ENCODE data around the gene CCER1. TPM values are rescaled to one million over a fixed set of nuclear protein-coding genes. Genes with fewer than 3 reads are reported as not detected.
A peak's percentile ranks its signal among the peaks of the same experiment; 100 is the strongest.

CCER1 gene
- polyA plus RNA-seq, 3 donors, result not detected

DNA sequence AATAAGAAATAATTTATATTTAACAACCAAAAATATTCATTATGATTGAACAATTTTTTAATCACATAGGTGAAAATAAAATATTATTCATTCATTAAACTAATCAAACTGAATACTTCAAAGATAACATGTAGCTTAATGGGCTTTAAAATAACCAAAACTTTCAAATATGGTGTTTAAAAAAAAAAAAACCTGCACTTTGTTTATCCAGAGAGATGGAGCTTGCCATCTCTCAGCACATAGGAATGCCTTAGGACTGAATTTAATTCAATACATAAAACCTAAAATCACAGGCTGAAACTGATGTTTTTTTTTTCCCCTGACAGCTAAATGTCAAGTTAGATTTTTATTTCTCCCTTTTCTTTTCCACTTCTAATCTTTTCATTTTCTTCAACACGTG is 14.4 kb upstream of the CCER1 start:
- no peak for DNase-seq (ENCODE audit: low read depth in 3 of 3, low spot score in 2 of 3)

DNA sequence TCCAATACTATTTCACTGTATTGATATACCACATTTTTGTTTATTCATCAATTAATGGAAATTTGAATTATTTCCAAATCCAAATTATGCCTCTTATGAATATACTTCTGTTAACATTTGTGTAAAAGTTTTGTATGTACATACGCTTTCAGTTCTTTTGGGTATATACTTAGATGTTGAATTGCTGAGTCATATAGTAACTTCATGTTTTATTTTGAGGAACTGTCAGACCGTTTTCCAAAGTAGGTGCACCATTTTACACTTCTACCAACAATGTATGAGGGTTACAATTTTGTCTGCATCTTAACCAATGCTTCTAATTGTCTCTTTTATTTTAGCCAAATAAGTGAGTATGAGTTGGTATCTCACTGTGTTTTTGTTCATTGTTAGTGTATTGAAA is 10.2 kb upstream of the CCER1 start:
- DNase-seq (ENCODE audit: low read depth in 3 of 3, low spot score in 2 of 3), result no peak

DNA sequence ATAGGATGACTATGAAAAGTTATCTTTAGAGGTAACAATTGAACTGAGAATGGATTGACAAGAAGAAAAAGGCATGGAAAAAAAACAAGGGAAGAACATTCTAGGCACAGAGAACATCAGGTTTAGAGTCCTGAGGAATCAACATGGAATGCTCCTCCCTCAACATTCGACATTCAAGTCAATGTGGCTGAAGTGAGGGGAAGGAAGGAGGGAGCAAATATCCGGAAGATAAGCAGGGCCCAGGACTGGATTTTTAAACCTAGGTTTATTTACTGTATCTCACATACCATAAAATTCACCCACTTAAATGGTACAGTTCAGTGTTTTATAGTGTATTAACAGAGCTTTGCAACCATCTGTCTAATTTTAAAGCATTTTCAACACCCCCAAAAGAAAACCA is 9.6 kb upstream of the CCER1 start:
- DNase-seq (ENCODE audit: low read depth in 3 of 3, low spot score in 2 of 3), result no peak

DNA sequence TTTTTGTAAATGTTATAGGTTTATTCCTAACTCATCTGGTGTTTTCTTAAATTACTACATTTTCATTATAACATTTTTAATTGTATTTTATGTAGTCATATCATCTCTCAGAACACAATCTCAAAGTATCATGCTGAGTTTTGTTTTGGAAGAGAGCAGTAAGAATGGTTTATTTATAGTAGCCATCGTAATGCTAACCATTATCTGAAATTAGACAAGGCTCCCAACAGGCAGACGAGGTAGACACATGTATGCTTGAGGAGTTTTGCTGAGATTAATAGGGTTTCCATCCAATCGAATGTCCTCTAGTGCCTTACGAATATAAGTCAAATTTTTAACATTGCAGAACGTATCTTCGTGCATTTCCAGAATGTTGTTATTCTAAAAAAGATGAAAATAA is 9.0 kb upstream of the CCER1 start:
- DNase-seq (ENCODE audit: low read depth in 3 of 3, low spot score in 2 of 3), result no peak

DNA sequence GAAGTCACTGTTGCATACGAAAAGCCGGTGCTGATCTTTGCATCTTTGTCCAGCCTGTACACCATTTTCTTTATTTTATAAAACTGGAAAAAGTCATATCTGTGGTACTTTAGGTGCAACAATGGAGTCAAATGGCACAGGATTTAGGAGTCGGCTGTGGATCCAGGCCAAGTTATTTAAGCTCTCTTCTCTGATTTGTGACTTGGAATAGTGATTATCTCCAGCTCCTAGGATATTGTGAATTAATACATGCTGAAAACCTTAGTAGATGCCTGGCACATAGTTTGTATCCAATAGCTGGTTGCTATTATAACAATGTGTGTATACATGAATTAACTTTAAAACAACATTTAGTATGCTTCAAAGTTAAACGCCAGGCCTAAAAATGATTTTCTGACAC is 6.2 kb upstream of the CCER1 start:
- DNase-seq (ENCODE audit: low read depth in 3 of 3, low spot score in 2 of 3), result no peak

DNA sequence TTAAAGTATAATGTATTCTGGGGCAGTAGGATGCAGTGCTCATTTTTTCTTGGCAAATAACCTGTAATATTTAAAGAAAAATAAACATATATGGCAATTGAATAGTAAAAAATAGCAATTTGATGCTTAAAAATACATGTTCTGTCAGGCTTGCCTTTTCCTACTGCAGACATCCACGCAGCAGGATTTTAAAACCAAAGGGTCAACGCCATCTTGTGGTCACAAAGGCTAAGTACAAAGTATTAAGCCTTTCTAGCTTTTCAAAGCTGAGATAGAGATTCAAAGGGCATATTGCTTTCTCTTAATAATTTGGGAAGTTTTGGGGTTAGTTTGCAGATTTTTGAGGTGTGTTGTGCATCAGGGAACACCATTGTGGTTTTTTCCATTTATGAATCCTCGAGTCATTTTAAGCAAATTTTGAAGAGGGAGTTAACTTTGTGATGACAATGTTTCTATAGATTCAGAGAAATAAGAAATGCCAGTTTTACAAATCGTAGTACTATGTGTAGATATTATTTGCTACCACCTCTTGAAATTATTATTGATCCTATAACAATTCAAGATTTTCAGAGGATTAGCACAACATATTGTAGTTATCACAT is 4.7 kb upstream of the CCER1 start:
- peak in 2 of 3 donors; percentile 31 to 45 for DNase-seq (ENCODE audit: low read depth in 3 of 3, low spot score in 2 of 3)

DNA sequence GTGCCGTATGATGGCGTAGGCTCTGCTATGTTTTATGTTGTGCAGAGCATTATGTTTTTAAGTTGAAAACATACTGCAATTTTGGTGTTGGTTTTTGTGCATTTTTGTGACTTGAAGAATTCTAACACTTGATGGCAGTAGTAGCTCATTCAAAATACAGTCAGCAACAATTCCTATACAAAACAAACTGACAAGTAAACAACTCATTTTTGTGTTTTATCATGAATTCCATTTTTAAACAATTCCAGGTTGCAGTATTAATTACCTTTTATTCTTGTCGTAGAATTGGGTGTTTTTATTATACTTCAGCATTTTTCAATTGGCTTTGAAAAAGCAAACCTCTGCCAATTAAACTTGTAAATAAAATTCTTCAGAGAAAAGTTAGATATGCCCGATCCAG is 4.1 kb upstream of the CCER1 start:
- DNase-seq (ENCODE audit: low read depth in 3 of 3, low spot score in 2 of 3), result no peak

DNA sequence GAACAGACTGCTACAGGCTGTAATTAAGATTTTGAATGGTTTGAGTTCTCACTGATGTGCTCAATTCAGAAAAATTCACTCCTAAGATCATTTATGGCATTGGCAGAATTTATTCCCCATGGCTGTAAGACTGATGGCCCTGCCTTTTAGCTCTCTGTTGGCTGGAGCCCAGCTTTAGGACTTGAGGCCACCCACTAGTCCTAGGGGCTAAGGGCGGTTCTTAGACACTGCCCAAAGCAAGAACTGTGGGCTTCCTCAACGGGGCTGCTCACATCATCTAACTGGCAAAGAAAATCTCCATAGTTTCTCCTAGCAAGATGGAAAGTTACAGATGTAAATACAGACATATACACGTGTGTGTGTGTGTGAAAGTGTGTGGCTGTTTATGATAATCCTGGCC is 3.4 kb upstream of the CCER1 start:
- DNase-seq (ENCODE audit: low read depth in 3 of 3, low spot score in 2 of 3), result no peak

DNA sequence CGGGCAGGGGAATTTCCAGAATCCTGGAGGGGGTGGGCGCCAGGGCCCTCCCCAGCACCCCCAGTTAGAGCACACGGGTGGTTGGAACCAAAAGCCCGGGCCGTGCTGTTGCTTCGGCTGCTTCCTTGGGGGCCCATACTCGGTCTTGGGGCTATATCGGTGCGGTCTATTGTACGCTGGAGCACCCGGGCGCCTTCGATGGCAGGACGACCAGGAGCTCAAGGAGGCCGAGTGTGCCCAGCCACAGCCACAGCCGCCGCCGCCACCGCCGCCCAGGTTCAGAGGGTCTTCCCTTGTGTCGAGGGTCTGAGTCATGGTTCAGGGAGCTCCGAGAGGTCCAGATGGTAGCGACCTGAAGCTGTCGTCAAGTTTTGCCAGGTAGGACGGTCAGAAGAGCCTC is 548 bp downstream of the CCER1 start:
- no peak for DNase-seq (ENCODE audit: low read depth in 3 of 3, low spot score in 2 of 3)

DNA sequence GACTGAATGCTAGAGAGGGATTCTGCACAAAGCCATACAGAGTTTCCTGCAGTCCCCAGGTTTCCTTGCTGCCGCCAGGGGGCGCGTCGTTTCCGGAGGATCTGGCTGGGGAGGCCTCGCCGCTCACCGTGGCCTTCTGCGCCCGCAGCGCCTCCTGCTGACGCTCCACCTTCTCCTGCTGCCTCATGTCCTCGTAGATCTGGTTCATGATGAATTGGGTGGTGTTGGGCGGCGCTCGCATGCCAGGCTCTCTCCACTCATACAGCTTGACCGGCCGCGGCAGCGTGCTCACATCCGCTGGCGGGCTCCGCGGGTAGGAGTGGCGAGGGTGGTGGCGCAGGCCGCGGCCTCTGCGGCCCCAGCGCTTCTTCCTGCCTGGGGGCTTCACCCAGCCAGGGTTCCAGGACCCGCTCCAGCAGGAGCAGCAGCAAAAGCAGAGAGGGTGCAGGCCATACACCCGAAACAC is 987 bp downstream of the CCER1 start:
- DNase-seq (ENCODE audit: low read depth in 3 of 3, low spot score in 2 of 3), result no peak

DNA sequence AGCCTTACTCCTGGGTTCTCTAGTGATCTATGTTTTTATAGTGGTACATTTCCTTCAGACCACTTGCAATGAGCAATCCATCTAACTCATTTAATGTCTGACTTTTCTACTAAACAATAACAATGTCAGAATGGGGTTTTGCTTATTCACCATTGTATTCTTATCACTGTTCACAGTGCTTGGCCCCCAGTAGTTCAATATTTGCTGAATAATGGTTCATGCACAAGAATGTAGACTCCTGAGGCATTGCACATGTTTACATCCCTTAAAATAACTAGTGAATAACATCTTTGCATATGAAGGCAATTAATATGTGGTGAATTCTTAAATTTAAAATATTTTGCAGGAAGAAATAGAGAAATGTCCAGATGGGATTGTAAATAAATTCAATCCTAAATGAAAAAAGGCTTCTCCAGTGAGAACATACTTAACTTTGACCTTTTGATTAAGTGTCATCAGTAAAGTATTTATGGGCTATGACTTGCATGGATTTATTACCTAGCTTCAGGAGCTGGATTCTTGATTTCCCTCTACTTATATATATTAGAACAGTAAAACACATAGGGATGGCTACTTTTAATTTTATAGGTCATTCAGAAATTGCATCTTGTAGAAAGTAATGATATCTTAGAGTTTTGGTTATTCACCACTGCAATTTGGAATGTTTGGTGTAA is 3.4 kb downstream of the CCER1 start:
- no peak for DNase-seq (ENCODE audit: low read depth in 3 of 3, low spot score in 2 of 3)

DNA sequence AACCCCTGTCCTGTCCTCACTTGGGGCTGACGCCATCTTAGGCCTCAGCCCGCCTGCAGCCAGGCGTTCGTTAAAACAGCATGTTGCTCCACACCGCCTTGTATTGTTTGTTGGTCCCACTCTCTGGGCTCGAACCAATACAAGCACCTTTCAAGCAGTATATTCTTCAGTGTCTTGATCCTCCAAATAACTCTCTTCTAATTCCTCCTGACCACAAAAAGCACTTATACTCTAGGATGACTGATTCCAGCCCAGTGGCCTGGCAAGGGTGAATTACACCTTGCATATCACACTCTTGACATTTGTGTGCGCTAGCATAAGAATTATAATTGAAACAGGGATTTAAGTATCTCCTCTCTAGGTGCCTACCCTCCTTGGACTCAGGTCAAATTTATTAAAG is 7.1 kb downstream of the CCER1 start:
- DNase-seq (ENCODE audit: low read depth in 3 of 3, low spot score in 2 of 3), result no peak

DNA sequence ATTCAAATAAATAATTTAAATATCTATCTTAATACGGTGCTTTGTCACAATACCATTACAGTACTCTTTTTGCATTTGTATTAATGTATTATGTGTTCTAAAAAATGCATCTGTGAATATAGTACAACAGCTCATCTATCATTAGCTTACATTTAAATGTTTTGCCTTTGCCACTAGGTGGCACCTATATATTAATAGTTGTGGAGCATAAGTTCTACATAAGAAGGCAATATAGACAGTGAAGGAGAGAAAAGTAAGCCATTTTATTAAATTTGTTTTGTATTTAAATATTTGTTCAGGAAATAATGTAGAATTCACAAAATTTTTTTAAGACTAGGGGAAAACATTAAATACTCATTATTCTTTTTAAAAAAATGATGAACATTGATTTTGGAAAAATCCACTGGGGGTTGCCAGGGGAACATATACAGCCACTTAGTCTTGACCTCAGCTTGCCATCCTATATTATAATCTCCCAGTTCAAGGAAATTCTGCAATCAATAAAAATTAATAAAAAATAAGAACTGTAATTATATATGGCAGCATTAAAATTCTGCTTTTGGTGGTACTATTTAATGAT is 9.8 kb downstream of the CCER1 start:
- no peak for DNase-seq (ENCODE audit: low read depth in 3 of 3, low spot score in 2 of 3)

DNA sequence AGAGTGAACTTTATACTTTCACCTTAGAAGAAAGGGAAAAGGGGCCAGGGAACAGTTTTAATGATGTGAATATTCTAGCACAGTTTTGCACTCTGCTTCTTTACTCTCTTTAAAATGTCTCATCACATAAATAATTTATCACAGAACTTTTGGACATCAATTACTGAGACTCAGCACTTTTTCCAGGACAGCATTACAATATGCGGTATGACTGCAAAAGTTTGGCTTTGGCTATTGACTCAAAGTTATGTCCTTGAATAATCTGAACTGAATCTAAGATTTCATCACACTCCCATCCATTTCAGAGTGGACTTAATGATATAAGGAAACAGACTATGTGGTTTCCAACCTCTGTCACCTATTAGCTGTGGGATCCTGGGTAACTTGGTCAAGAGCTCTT is 11.7 kb downstream of the CCER1 start:
- DNase-seq (ENCODE audit: low read depth in 3 of 3, low spot score in 2 of 3), result no peak

DNA sequence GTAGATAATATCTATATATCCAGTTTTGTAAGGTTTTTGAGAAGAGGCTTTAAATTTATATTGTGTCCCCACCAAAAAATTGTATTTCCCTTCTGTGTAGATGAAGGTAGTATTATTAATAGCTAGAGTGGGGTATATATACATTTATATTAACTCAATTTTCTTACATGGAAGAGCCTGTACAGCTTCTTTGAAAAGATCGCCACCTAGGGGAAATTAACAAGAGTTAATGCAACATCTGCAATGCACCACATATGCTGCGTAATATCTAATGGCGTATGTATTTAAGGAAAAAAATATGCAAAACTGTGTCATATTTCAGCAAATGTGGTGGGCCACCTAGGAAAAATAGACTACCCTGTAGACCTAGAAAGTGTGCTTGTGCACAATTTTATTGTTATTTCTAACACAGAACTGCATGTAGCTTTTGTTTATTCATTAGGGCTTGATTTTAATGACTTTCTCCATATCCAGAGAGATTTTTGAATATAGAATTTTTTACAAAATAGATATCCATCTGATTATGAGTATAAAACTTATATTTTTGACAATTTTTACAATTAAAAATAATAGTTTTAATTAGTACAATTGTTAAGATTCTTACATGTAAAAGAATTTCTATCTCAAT is 14.0 kb downstream of the CCER1 start:
- DNase-seq (ENCODE audit: low read depth in 3 of 3, low spot score in 2 of 3), result no peak

DNA sequence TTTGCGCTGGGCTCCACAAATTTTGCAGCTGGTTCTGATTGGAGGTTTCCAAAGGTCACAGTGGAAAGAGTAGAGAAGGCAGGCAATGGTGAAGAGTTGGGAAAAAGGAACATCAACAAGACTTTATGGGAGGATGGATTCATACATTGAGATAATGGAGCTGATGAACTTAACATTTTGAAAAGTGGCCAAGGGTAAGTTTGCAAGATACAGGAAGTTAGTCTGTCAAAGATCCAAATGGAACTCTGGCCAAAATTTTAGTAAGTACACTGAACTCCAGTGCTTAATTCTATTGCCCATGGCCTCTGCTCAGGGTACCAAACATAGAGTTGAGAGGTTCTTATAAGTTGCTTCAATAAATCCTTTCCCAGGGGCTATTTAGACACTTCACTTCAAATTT is 15.6 kb downstream of the CCER1 start:
- DNase-seq (ENCODE audit: low read depth in 3 of 3, low spot score in 2 of 3), result no peak

DNA sequence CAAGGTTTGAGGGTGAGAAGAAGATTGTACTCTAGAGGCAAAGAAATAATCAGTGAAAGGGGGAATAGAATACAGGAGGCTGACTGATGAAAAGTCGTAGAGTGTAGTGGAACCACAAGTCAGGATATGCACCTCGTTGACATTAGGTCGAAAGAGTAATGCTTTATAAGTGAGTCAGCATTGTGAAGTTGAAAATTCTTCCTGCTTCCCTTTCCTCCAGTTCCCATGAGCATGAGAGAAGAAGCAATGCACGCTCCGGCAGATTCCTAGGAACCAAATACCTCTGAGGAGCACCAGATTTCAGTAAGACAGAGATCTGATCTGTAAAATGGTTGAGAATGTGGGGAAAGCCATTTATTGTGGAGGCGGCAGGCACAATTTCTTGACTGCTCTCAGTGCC is 16.5 kb downstream of the CCER1 start:
- no peak for DNase-seq (ENCODE audit: low read depth in 3 of 3, low spot score in 2 of 3)

DNA sequence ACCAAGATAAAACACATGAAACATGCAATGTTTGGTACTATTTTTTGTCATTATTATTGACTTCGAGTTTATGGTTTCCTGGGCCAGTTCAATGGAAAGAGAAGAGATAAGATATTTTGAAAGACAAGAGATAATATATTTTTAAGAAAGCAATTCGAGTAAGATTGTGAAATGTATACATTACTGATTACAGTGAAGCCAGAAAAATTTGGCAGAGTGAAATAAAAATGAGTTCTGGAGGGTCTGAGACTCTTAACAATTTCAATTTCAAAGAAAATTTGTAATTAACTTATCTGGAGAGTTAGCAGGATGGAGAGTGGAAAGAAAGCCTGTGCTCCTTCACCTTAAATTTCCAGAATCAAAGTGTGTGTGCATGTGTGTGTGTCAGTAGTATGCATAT is 17.3 kb downstream of the CCER1 start:
- DNase-seq (ENCODE audit: low read depth in 3 of 3, low spot score in 2 of 3), result no peak

DNA sequence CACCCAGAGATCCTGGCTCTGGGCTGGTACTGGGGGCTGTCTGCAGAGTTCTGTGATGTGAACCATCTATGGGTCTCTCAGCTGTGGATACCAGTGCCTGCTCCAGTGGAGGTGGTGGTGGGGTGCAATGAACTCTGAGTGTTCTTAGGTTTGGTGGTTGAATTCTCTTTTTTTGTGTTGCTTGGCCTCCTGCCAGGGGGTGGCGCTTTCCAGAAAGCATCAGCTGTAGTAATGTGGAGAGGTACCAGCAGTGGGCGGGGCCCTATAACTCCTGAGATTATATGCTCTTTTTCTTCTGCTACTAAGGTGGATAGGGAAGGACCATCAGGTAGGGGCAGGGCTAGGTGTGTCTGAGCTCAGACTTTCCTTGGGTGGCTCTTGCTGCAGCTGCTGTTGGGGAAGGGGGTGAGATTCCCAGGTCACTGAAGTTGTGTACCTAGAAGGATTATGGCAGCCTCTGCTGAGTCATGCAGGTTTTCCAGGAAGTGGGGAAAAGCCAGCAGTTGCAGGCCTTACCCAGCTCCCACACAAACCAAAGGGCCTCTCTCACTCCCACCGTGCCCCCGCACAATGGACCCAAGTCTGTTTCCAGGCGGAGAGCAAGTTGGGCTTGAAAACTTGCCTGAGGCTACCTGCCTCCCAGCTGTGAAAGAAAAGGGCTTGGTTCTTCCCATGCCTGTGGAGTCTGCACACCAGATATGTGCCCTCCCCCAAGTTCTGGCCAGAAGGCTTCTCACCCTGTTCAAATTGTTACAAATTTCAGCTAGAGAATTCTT is 18.6 kb downstream of the CCER1 start:
- no peak for DNase-seq (ENCODE audit: low read depth in 3 of 3, low spot score in 2 of 3)

DNA sequence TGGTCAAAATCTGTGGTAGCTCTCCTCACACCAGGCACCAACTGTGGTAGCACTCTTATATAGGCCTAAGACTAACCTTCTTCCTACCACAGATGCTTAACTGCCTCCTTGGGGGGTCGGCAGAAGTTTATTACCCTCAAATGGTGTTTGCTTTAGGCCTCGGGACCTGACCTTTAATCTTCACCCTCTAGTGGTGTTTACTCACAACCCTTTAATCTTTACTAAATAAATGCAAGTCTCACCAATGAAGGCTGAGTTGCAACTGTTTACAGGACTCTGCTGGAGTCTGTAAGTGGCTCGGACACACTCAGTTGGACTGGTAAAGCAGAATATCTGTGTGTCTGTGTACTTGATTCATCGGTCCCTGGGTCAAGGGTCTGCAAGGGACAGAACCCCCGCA is 29.4 kb downstream of the CCER1 start:
- DNase-seq (ENCODE audit: low read depth in 3 of 3, low spot score in 2 of 3), result no peak

DNA sequence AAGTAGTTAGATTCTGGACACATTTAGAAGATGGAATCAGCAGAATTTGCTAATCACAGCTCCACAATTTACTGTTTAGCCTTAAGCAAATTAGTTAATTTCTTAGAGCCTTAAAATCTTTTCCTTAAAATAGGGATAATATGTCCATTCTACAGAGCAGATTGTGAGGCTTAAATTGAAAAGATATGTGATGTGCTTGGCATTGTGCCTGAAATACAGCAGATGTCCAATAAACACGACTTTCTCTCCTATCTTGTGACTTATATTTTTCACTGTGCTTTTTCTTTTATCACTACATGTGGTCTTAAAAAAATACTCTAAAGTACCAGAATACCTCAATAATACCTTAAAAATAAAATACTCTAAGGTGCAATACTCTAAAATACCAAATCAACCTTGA is 30.6 kb downstream of the CCER1 start:
- DNase-seq (ENCODE audit: low read depth in 3 of 3, low spot score in 2 of 3), result no peak

Measured in right renal cortex interstitium (tissue), 3 donors.